HEK293 (cell line): Measurements from ENCODE around the gene ST6GAL1.

Experiments used
- CTCF ChIA-PET: fragments of 350-600 bp; formaldehyde crosslinking; extraction: SDS; loops from one replicate; lab custom pipeline; 2021; ENCODE audit warnings: antibody characterized with exemption; lab: Yijun Ruan, JAX
- POLR2A ChIA-PET: fragments of 300-600 bp; formaldehyde crosslinking; extraction: SDS; loops from one replicate; lab custom pipeline; 2020; ENCODE audit warnings: antibody characterized with exemption, inconsistent platforms; lab: Yijun Ruan, JAX
- H3K27ac ChIP-seq: fragments of 200-500 bp; sonication (Bioruptor generic); 2 replicates; pipeline ENCODE4 v1.5.1; 2014; ENCODE audit warnings: low read depth, low read length, control low read depth, inconsistent platforms; ENCODE audit errors: extremely low read depth
- H3K36me3 ChIP-seq, 2 experiments: fragments of 200-500 bp in 1 of 2; sonication (Bioruptor generic) in 1 of 2; 1 replicate in 1 of 2; 2 replicates in 1 of 2; pipeline ENCODE4 v1.5.1; 2014 to 2017; ENCODE audit warnings: inconsistent platforms in 2 of 2, low read length in 2 of 2; ENCODE audit not compliant: control insufficient read depth in 2 of 2, insufficient read depth in 1 of 2
- H3K4me1 ChIP-seq: fragments of 200-500 bp; sonication (Bioruptor generic); 2 replicates; pipeline ENCODE4 v1.5.1; 2014; ENCODE audit warnings: mild to moderate bottlenecking, low read length, inconsistent platforms; ENCODE audit not compliant: control insufficient read depth, insufficient read depth
- H3K4me3 ChIP-seq: 2 replicates; pipeline ENCODE4 v1.5.1; 2011; ENCODE audit warnings: low read depth, mild to moderate bottlenecking, control low read depth, low read length, moderate library complexity
- H3K9me3 ChIP-seq: fragments of 200-500 bp; sonication (Bioruptor generic); 2 replicates; pipeline ENCODE4 v1.5.1; 2014; ENCODE audit warnings: low read depth, low read length, inconsistent platforms; ENCODE audit not compliant: control insufficient read depth, insufficient read depth
- GLIS1 ChIP-seq: fragments of 450-650 bp; formaldehyde crosslinking; IDR thresholded peaks from 2 replicates; pipeline ENCODE4 v1.5.1; 2016; ENCODE audit warnings: missing biosample characterization, missing genetic modification characterization
- GLIS2 ChIP-seq: fragments of 450-650 bp; formaldehyde crosslinking; IDR thresholded peaks from 2 replicates; pipeline ENCODE4 v1.5.1; 2016; ENCODE audit warnings: missing biosample characterization, missing genetic modification characterization
- IKZF3 ChIP-seq: fragments of 450-650 bp; IDR thresholded peaks from 2 replicates; pipeline ENCODE4 v1.5.0; 2018; ENCODE audit warnings: missing biosample characterization, mild to moderate bottlenecking, missing genetic modification characterization, moderate library complexity
- KLF10 ChIP-seq: fragments of 450-650 bp; IDR thresholded peaks from 2 replicates; pipeline ENCODE4 v1.5.1; 2018; ENCODE audit warnings: missing biosample characterization, mild to moderate bottlenecking, missing genetic modification characterization
- KLF9 ChIP-seq: fragments of 450-650 bp; formaldehyde crosslinking; IDR thresholded peaks from 2 replicates; pipeline ENCODE4 v1.5.1; 2016; ENCODE audit warnings: missing biosample characterization, missing genetic modification characterization, low read depth
- WT1 ChIP-seq: fragments of 450-650 bp; formaldehyde crosslinking; IDR thresholded peaks from 2 replicates; pipeline ENCODE4 v1.5.1; 2016; ENCODE audit warnings: missing biosample characterization, missing genetic modification characterization
- ZNF18 ChIP-seq: fragments of 450-650 bp; formaldehyde crosslinking; IDR thresholded peaks from 2 replicates; pipeline ENCODE4 v1.5.1; 2016; ENCODE audit warnings: missing biosample characterization, missing genetic modification characterization
- ZNF19 ChIP-seq: fragments of 450-650 bp; formaldehyde crosslinking; IDR thresholded peaks from 2 replicates; pipeline ENCODE4; 2016; ENCODE audit warnings: missing biosample characterization, missing genetic modification characterization, low read depth
- ZNF221 ChIP-seq: fragments of 450-650 bp; formaldehyde crosslinking; IDR thresholded peaks from 2 replicates; pipeline ENCODE4 v1.5.1; 2017; ENCODE audit warnings: missing biosample characterization, missing genetic modification characterization, borderline replicate concordance
- ZNF280D ChIP-seq: fragments of 450-650 bp; formaldehyde crosslinking; IDR thresholded peaks from 2 replicates; pipeline ENCODE4 v1.5.1; 2016; ENCODE audit warnings: missing biosample characterization, missing genetic modification characterization
- ZNF341 ChIP-seq: fragments of 450-650 bp; formaldehyde crosslinking; IDR thresholded peaks from 2 replicates; pipeline ENCODE4; 2016; ENCODE audit warnings: low read depth, missing biosample characterization, missing genetic modification characterization
- ZNF350 ChIP-seq: fragments of 450-650 bp; formaldehyde crosslinking; IDR thresholded peaks from 2 replicates; pipeline ENCODE4 v1.5.0; 2017; ENCODE audit warnings: missing biosample characterization, mild to moderate bottlenecking, missing genetic modification characterization
- ZNF354C ChIP-seq: fragments of 450-650 bp; formaldehyde crosslinking; IDR thresholded peaks from 2 replicates; pipeline ENCODE4 v1.5.1; 2016; ENCODE audit warnings: missing biosample characterization, missing genetic modification characterization, low read depth, borderline replicate concordance
- ZNF37A ChIP-seq: fragments of 450-650 bp; IDR thresholded peaks from 2 replicates; pipeline ENCODE4 v1.5.1; 2018; ENCODE audit warnings: missing biosample characterization, missing genetic modification characterization
- ZNF404 ChIP-seq: fragments of 450-650 bp; formaldehyde crosslinking; IDR thresholded peaks from 2 replicates; pipeline ENCODE4 v1.5.1; 2017; ENCODE audit warnings: missing biosample characterization, missing genetic modification characterization
- ZNF513 ChIP-seq: fragments of 450-650 bp; IDR thresholded peaks from 2 replicates; pipeline ENCODE4 v1.5.1; 2018; ENCODE audit warnings: missing biosample characterization, missing genetic modification characterization
- ZNF518A ChIP-seq: fragments of 450-650 bp; formaldehyde crosslinking; conservative IDR thresholded peaks from 2 replicates; pipeline ENCODE4 v1.5.1; 2016; ENCODE audit warnings: low read depth, missing biosample characterization, missing genetic modification characterization
- ZNF549 ChIP-seq: fragments of 450-650 bp; IDR thresholded peaks from 2 replicates; pipeline ENCODE4 v1.5.1; 2018; ENCODE audit warnings: missing biosample characterization, missing genetic modification characterization, mild to moderate bottlenecking, inconsistent platforms, moderate library complexity
- ZNF561 ChIP-seq: fragments of 450-650 bp; IDR thresholded peaks from 2 replicates; pipeline ENCODE4 v1.5.1; 2018; ENCODE audit warnings: missing biosample characterization, missing genetic modification characterization, borderline replicate concordance
- ZNF629 ChIP-seq: fragments of 450-650 bp; formaldehyde crosslinking; IDR thresholded peaks from 2 replicates; pipeline ENCODE4 v1.5.1; 2017; ENCODE audit warnings: missing biosample characterization, missing genetic modification characterization
- ZNF654 ChIP-seq: fragments of 450-650 bp; formaldehyde crosslinking; IDR thresholded peaks from 2 replicates; pipeline ENCODE4 v1.5.1; 2016; ENCODE audit warnings: low read depth, missing biosample characterization, missing genetic modification characterization
- ZNF658 ChIP-seq: fragments of 450-650 bp; formaldehyde crosslinking; IDR thresholded peaks from 2 replicates; pipeline ENCODE4; 2016; ENCODE audit warnings: missing biosample characterization, missing genetic modification characterization
- ZNF664 ChIP-seq: fragments of 450-650 bp; formaldehyde crosslinking; IDR thresholded peaks from 2 replicates; pipeline ENCODE4 v1.5.1; 2016; ENCODE audit warnings: missing biosample characterization, missing genetic modification characterization
- ZNF837 ChIP-seq: fragments of 450-650 bp; formaldehyde crosslinking; IDR thresholded peaks from 2 replicates; pipeline ENCODE4 v1.5.1; 2016; ENCODE audit warnings: missing biosample characterization, missing genetic modification characterization
- ZSCAN30 ChIP-seq: fragments of 450-650 bp; IDR thresholded peaks from 2 replicates; pipeline ENCODE4 v1.5.1; 2018; ENCODE audit warnings: missing biosample characterization, mild to moderate bottlenecking, missing genetic modification characterization, moderate library complexity

The ST6GAL1 gene

GRCh38 chr3:187082758-187083375, 152.5 kb downstream of the ST6GAL1 start (continued):
- TF ChIP-seq ZNF280D (tag by site-specific recombination) = no peak
- TF ChIP-seq IKZF3 (tag by site-specific recombination) = no peak
- TF ChIP-seq GLIS1 (tag by site-specific recombination) = no peak
- no peak for TF ChIP-seq ZNF549 (tag by site-specific recombination)
- TF ChIP-seq KLF10 (tag by site-specific recombination) = no peak
- no peak for TF ChIP-seq ZNF37A (tag by site-specific recombination)
- TF ChIP-seq ZNF19 (tag by site-specific recombination) = no peak
- TF ChIP-seq ZNF658 (tag by site-specific recombination) = no peak
- no peak for TF ChIP-seq ZNF629 (tag by site-specific recombination)
- TF ChIP-seq GLIS2 (tag by site-specific recombination) = no peak
- TF ChIP-seq, all 188 proteins: peak for 0

GRCh38 chr3:187084126-187084525, 153.8 kb downstream of the ST6GAL1 start:
- Histone ChIP-seq H3K9me3 (no peaks in the 10 kb centered on the region), H3K4me1 (no peaks in the 10 kb centered on the region), H3K27ac (no peak overlapping the region), H3K36me3 (no peaks in the 10 kb centered on the region), H3K4me3 (no peak overlapping the region)
- ChIA-PET CTCF (no interaction called here), POLR2A (interaction anchor here (0.7 to 1.2 kb wide), 2 partner anchors 9 to 102 kb away, joined by 4 to 9 read pairs; no protein-coding TSS in a partner anchor)
- no peak for TF ChIP-seq ZNF654
- TF ChIP-seq ZNF664 (tag by site-specific recombination) = no peak
- no peak for TF ChIP-seq ZNF513 (tag by site-specific recombination)
- no peak for TF ChIP-seq ZNF341
- no peak for TF ChIP-seq WT1
- TF ChIP-seq ZSCAN30 (tag by site-specific recombination) = no peak
- TF ChIP-seq KLF9 (tag by site-specific recombination) = no peak
- no peak for TF ChIP-seq ZNF18 (tag by site-specific recombination)
- no peak for TF ChIP-seq ZNF837
- TF ChIP-seq ZNF518A (tag by site-specific recombination) = no peak
- TF ChIP-seq ZNF561 (tag by site-specific recombination) = no peak
- TF ChIP-seq IKZF3 (tag by site-specific recombination) = no peak
- TF ChIP-seq ZNF221 = no peak
- TF ChIP-seq ZNF404 (tag by site-specific recombination) = no peak
- TF ChIP-seq ZNF350 (tag by site-specific recombination) = no peak
- no peak for TF ChIP-seq ZNF354C (tag by site-specific recombination)
- no peak for TF ChIP-seq ZNF629 (tag by site-specific recombination)
